Measurements from ENCODE around the gene SLC9A8.
A peak's percentile ranks its signal among the peaks of the same experiment; 100 is the strongest.

SLC9A8 gene

DNA sequence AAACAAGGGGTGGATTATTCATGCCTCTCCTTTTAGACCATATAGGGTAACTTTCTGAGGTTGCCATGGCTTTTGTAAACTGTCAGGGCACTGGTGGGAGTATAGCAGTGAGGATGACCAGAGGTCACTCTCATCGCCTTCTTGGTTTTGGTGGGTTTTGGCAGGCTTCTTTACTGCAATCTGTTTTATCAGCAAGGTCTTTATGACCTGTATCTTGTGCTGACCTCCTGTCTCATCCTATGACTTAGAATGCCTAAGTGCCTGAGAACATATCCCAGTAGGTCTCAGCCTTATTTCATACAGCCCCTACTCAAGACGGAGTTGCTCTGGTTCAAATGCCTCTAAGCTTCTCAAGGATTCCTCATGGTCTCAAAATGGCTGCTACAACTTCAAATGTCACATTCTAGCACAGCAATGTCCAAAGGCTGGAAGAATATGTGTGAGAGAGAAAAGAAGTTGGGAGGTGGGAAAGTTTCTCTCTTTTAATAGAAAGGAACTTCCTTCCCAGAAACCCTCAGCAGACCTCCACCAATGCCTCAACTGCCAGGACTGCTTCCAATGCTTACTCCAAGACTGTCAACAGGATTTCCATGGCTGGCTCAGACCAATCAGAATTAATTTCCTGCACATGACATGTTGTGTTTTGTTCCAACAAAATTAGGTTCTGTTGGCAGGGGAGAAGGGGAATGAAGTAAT, 46.6 kb upstream of the SLC9A8 start:
- DNase-seq (ENCODE audit: low read depth in 1 of 2, low spot score in 1 of 2), result no peak
- TF ChIP-seq POLR2AphosphoS5 (IDR thresholded peaks at IDR 0.05; ENCODE audit: low read depth) (no peak), CTCF (IDR thresholded peaks at IDR 0.05; ENCODE audit: insufficient read depth, low read length) (no peak), SPI1 (IDR thresholded peaks at IDR 0.05; ENCODE audit: borderline replicate concordance, low read depth) (no peak), GABPA (IDR thresholded peaks at IDR 0.05; ENCODE audit: low read depth) (no peak)
- TF ChIP-seq, protein P1, sequence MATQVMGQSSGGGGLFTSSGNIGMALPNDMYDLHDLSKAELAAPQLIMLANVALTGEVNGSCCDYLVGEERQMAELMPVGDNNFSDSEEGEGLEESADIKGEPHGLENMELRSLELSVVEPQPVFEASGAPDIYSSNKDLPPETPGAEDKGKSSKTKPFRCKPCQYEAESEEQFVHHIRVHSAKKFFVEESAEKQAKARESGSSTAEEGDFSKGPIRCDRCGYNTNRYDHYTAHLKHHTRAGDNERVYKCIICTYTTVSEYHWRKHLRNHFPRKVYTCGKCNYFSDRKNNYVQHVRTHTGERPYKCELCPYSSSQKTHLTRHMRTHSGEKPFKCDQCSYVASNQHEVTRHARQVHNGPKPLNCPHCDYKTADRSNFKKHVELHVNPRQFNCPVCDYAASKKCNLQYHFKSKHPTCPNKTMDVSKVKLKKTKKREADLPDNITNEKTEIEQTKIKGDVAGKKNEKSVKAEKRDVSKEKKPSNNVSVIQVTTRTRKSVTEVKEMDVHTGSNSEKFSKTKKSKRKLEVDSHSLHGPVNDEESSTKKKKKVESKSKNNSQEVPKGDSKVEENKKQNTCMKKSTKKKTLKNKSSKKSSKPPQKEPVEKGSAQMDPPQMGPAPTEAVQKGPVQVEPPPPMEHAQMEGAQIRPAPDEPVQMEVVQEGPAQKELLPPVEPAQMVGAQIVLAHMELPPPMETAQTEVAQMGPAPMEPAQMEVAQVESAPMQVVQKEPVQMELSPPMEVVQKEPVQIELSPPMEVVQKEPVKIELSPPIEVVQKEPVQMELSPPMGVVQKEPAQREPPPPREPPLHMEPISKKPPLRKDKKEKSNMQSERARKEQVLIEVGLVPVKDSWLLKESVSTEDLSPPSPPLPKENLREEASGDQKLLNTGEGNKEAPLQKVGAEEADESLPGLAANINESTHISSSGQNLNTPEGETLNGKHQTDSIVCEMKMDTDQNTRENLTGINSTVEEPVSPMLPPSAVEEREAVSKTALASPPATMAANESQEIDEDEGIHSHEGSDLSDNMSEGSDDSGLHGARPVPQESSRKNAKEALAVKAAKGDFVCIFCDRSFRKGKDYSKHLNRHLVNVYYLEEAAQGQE (IDR thresholded peaks at IDR 0.05; ENCODE audit: insufficient replicate concordance, low read depth), result no peak
- peak overlapping the region; percentile 87 for H3K27ac ChIP-seq (replicated peaks)
- no peaks in the 10 kb centered on the region for H3K27me3 ChIP-seq (ENCODE audit: insufficient read depth, poor library complexity, severe bottlenecking)
- H3K4me3 ChIP-seq (replicated peaks; ENCODE audit: insufficient read depth, low read length), result no peak overlapping the region

GRCh38 chr20:49766979-49767521, 45.6 kb upstream of the SLC9A8 start:
- peak; percentile 52 to 56 for DNase-seq (ENCODE audit: low read depth in 1 of 2, low spot score in 1 of 2)
- H3K4me3 ChIP-seq (replicated peaks; ENCODE audit: insufficient read depth, low read length), result no peak overlapping the region
- H3K27me3 ChIP-seq (ENCODE audit: insufficient read depth, poor library complexity, severe bottlenecking), result no peaks in the 10 kb centered on the region
- peak overlapping the region; percentile 87 for H3K27ac ChIP-seq (replicated peaks)
- TF ChIP-seq GABPA (IDR thresholded peaks at IDR 0.05; ENCODE audit: low read depth), result no peak
- TF ChIP-seq CTCF (IDR thresholded peaks at IDR 0.05; ENCODE audit: insufficient read depth, low read length), result no peak
- TF ChIP-seq, protein P1 (IDR thresholded peaks at IDR 0.05; ENCODE audit: insufficient replicate concordance, low read depth), result no peak
- TF ChIP-seq POLR2AphosphoS5 (IDR thresholded peaks at IDR 0.05; ENCODE audit: low read depth), result no peak
- TF ChIP-seq SPI1 (IDR thresholded peaks at IDR 0.05; ENCODE audit: borderline replicate concordance, low read depth), result no peak

GRCh38 chr20:49768204-49769047, 44.2 kb upstream of the SLC9A8 start:
- Histone ChIP-seq H3K27ac (replicated peaks) (peak overlapping the region; percentile 87), H3K27me3 (ENCODE audit: insufficient read depth, poor library complexity, severe bottlenecking) (no peaks in the 10 kb centered on the region), H3K4me3 (replicated peaks; ENCODE audit: insufficient read depth, low read length) (no peak overlapping the region)
- DNase-seq (ENCODE audit: low read depth in 1 of 2, low spot score in 1 of 2), result peak; percentile 97 to 98
- TF ChIP-seq GABPA (IDR thresholded peaks at IDR 0.05; ENCODE audit: low read depth), result no peak; the same call in 1 of the 2 replicates
- no peak for TF ChIP-seq CTCF (IDR thresholded peaks at IDR 0.05; ENCODE audit: insufficient read depth, low read length)
- peak; percentile 89 for TF ChIP-seq POLR2AphosphoS5 (IDR thresholded peaks at IDR 0.05; ENCODE audit: low read depth)
- TF ChIP-seq SPI1 (IDR thresholded peaks at IDR 0.05; ENCODE audit: borderline replicate concordance, low read depth), result peak; percentile 25; the same call in 1 of the 2 replicates
- TF ChIP-seq, protein P1 (IDR thresholded peaks at IDR 0.05; ENCODE audit: insufficient replicate concordance, low read depth), result peak; percentile 62

Measured in HL-60 (cell line).